GM19372 (cell line): Measurements from ENCODE around the gene KRT4.
"Not testable (repeated sequence)": the region's sequence is repeated elsewhere in the genome, so short reads cannot be mapped to it uniquely, and the experiment has no call there.

Source experiments
- ATAC-seq: cut with Tn5 transposase; IDR thresholded peaks from one replicate; pipeline ENCODE4 v1.9.1; 2021; ENCODE audit warnings: mild to moderate bottlenecking, low read depth, moderate library complexity; ENCODE audit not compliant: unreplicated experiment

The KRT4 gene

DNA sequence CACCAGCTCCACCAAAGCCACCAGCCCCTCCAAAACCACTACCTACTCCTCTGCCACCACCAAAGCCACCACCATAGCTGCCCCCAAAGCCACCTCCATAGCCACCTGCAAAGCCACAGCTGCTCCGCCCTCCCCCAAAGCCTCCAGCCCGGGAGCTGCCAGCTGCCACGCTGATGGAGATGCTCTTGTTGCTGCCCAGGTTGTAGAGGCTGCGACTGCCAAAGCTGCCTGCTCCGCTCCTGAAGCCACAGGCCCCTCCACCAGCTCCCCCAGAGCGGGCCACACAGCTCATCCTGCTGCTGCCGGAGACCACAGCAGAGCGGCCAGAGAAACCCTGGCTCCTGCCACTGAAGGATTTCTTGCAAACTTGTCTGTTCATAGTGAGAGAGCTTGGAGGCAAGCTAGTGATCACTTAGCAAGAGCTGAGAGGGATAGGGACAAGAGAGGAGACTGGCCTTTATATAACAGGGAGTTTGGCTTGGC, 37.0 kb downstream of the KRT4 start, which contains the start of gene KRT76:
Gene KRT76 (minus strand): TSS at position 433 of the 483 bp plus-strand sequence. CDS start 54 bp downstream, at position 379.
- no peak for ATAC-seq

DNA sequence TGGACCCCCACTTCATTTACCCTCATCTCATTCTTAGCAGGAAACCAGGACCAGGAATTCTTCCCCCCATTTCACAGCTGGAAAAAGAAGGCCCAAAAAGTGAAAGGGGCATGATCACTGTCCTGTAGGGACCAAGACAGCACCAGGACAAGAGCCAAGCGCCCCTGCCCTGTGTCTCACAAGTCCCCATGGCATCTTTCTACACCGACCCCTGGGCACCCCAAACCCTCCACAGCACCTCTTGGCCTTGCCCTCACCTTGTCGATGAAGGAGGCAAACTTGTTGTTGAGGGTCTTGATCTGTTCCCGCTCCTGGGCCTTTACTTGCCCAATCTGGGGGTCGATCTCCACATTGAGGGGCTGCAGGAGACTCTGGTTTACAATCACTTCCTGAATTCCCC, 37.5 kb downstream of the KRT4 start:
- no peak for ATAC-seq

DNA sequence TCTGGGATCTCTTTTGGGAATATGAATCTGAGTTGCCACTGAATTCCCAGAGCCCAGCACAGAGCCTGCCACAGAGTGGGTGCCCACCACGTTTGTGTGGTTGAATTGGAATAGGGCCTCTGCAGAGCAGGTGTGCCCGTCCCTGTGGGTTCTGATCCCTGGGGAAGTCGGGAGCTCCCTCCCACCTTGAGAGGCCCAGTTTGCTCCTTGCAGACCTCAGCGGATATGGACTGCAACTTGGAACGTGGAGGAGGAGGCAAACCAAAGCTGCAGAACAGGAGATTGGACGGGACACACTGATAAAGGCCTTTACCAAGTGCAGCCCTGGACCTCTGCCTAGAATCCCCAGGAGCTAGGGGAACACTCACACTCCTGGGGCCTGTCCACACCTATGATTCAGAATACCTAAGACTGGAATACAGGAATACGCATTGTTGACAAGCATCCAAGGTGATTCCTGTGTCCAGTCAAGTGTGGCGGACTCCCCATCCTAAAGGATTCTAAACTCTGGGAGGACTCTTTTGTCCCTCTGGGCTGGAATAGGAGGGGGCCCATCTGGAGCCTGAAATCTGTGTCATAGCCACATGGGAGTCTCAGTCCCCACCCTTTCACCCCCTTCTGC, 39.2 kb downstream of the KRT4 start:
- ATAC-seq: no peak

DNA sequence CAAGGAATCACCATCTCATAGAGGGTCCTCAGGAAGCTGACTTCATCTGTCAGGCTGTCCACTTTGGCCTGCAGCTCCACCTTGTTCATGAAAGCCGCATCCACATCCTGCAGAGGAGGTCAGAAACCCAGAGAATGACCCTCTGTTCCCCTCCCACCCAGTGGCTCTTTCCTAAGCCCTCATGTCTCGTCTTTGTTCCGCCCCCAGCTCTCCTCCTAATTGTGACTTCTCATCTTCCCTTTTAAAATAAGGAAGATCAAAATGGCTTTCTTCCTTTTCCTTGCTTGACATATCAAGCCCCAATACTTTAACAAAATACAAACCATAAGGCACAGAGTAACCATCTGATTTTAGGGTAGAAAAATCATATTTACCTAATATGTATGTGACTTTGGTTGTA, 41.1 kb downstream of the KRT4 start:
- no peak for ATAC-seq

DNA sequence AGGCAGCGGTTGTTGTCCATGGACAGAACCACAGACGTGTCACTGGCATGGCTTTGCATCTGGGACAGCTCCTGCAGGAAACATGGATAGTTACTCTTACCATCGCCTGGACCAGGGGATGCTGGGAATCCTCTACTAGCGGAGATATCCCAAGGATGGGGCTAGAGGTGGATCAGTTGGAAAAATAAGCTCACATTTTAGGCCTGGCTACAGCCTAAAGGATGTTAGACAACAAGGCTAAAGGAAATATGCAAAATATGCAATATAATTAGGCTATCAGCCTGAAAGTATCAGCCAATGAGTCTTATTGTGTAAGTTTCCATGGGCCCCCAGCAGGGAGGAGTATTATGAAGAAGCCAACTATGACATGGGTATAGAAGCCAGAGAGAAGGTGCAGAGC, 41.7 kb downstream of the KRT4 start:
- no peak for ATAC-seq

DNA sequence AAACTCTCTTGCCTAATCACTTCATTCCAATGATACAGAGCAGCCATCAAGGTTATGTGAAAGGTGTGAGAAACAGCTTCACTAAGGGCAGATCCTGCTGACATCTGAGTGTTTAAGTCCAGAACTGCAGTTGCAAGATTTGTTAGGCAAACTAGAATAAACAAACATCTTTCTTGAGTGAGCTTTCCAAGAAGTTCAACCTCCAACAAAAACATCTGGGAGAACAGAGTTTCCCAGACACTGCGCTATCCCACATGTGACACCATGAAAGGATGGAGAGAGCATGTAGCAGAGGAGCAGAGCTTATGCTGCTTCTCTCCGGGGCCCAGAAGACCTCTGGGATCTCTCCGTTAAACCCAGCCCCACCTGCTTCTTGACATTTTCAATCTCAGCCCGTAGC, 42.4 kb downstream of the KRT4 start:
- no peak for ATAC-seq

DNA sequence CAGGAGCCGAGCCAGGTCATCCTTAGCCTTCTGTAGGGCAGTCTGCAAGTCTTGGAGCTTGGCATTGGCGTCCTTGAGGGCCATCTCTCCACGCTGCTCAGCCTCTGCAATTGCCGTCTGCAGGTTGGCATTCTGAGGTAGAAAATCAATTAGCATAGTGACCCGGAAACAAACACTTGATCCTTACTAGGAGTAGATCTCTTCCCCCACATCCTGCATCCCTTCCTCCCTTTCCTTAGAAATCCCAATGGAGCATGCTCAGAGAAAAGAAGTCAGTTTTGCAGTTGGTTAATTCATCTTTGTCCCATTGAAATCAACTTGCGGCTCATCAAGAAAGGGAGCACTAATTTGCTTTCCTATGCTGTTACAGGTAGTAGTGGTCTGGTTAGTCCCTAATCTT, 42.8 kb downstream of the KRT4 start:
- ATAC-seq: no peak

DNA sequence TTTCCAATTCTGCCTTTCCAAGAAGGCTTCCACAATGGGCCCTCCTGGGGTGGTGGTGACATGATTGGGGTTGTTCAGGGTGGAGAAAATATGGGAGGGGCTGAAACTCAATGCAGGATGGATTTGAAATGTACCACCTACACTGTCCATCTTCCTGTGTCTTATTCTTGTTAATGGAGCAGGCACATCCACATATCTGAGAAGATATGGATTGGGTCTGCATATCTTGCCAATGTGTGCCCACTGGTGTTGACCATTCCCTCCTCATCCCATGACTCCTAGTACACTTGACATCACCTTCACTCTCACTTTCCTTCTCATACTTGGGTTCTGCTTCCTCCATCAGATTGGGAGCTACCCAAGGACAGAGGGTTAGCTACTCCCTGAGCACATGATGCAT, 44.0 kb downstream of the KRT4 start:
- ATAC-seq: no peak

DNA sequence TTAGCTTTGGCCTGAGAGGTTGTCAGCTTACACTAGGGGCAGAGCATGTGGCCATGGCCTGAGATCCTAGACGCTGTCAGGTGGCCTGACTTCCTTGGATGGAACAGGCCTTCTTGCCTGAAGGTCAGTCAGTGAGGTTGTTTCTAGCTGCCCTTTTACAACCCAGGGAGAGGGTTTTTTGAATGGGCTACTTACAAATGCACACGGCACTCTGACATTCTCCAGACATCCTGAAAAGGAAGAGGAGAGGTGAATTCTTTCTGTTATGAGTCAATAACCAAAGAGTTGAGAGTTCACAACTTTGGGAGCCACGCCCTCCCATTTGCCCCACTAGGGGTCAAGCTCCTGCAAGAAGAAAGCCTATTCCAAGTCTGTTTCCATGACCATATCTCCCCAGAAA, 44.6 kb downstream of the KRT4 start:
- no peak for ATAC-seq

DNA sequence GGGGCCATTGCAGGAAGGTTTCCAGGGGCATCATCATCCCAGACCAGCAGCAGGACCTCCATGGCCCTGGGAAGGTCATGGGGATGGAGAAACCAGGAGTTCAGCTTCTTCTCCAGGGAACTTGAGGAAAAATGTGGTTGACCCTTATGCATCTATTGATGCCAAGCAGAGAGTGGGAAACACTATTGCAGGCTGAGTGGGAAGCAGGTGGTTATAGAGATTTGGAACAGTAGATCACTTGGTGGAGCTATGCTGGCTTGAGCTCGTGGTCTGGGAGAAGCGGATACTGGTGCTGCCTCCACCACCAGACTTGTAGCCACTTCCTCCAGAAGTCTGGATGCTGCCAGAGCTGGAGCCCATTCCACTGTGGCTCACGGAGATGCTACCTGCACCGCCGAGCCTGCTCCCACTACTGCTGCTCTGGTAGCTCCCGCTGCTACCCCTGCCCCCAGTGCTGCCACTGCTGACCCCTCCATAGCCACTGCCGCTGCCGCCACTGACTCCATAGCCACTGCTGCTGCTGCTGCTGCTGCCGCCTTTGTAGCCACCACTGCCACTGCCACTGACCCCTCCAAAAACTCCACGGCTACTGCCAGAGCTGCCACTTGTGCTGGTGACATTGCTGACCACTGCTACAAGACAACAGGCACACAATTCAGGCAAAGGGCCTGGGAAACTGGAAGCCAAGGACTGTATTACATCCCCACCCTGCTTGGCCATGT, 45.3 kb downstream of the KRT4 start:
- ATAC-seq: no peak

DNA sequence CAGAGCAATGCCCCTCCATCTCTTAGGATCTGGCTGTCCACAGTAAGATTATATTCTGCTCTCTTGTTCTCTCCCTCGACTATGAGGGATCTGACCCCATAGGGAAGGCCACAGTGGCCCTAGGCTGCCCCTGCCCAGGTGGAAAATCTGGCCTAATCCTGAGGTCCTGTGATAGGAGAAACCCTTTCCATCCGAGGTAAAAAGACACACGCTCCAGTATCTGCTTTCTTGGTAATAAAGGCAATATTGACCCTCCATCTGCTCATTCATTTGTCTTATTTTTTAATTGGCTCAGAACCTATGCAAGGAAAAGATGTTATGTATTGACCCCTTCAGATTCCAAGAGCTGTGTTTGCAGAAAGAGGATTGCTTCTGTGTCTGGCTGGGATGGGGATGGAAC, 46.5 kb downstream of the KRT4 start:
- no peak for ATAC-seq

DNA sequence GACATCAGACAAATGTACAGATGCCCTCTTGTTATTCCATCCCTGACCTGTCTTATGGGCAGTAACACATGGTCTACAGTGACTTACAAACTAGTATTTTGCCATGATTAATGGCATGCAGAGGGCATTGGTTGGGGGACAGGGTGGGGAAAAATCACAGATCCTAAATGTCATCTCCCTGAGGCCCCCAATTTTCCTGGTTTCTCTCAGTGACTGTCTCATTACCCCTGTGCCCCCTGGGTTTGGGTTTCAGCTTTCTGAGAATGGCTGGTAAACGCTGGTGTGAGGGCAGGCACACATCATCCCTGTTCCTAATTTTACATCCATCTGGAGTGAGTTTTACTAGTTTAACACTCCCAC, 46.9 kb downstream of the KRT4 start:
- no peak for ATAC-seq

DNA sequence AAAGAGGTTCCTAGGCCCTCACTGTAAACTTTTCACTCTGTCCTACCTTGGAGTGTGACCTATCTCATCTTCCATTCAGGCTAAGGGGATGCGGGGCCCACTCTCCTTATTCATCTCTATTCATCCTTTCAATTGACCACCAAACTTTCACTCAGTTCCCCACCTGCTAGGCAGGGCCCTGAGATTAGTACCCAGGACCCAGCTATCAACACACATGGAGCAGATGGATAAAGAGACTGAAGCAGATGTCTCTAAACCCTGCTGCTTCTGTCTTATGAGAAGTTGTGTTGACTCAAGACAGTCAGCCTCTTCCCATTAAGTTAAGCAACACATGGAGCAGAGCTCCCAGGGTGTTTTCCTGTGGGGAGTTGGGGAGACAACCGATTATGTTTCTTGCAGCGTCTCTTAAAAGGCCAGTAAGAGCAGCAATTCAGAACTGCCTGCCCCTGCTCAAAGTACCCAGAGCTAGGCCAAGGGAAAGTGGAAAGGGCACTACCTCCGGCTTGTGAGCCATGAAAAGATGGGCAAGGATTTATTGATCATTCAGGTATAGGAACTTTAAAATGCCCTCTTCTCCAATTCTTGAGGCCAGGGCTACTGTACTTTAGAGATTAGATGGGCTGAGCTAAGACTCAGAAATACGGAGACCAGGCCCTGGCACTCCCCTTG, 47.4 kb downstream of the KRT4 start:
- ATAC-seq: no peak

DNA sequence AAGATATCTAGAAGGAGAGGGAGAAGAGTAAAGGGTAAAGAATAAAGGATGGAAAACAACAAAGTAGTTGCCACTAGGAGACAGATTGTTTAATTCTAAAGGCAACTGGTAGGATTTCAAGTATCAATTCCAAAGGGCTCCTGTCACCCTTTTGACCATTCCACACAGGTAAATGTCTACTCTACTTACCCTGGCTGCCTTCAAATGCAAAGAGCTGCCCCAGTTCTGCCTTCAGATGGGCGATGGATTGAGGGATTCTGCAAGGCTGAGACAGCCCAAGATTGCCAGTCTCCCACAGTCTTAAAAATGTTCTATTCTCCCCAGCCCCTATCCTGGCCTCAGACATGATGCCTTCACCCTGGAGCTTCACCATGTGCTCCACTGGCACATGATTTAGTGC, 48.2 kb downstream of the KRT4 start:
- ATAC-seq: no peak

DNA sequence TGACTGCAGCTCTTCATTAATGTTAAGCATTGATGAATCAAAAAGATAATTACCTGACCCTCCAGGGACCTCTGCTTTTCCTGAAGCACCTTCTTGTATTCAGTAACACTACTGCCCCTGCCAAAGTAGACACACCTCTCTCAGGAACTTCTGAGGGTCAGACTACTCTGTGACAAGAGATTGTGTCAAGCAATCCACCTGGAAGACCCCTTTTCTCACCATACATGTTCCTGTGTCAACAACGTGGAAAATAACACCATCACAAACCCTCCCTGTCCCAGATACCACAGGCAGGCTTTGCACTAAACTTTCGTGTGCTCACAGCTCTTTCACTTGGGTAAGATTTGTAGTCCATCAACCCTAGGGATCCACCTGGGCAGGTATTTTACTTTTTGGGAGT, 49.9 kb downstream of the KRT4 start:
- no peak for ATAC-seq

DNA sequence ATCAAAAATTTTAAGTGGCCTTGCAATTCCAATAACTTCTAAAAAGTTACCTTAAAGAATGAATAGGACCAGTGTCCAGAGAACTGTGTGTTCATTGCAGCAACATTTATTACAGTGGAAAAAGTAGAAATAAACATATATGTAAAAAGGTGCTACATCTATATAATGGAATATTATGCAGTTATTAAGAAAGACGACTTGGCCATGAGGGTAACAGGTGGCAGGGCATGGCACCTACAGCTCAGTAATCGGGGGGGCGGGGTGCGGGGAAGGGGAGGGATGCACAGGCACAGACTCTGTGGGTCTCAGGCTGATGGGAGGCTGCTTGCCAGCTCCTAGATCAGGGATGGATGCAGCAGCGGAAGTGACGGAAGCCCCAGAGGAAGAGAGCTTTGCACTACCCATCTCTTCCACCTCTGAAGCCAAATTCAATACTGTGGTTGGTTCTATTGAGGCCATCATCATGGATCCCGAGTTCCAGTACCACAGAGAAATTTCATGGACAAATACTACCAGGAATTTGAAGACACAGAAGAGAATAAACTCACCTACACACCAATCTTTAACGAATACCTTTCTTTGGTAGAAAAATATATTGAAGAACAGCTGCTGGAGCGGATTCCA, 50.8 kb downstream of the KRT4 start:
- ATAC-seq: no peak

DNA sequence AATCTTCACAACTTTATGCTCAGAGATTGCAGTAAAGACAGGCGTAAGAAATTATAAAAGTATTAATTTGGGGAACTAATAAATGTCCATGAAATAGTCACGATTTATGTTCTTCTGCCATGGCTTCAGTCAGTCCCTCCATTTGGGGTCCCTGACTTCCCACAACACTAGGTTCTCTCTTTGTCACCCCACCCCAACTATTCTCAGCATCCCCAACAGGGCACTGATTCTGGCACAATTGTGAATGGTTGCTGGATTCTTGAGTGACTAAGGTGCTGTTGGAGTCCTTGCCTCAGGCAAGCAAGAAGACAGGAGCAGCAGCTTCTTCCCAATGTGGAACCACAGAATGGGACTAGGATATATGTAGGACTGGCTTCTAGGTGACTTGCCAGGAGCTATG, 52.1 kb downstream of the KRT4 start:
- no peak for ATAC-seq

DNA sequence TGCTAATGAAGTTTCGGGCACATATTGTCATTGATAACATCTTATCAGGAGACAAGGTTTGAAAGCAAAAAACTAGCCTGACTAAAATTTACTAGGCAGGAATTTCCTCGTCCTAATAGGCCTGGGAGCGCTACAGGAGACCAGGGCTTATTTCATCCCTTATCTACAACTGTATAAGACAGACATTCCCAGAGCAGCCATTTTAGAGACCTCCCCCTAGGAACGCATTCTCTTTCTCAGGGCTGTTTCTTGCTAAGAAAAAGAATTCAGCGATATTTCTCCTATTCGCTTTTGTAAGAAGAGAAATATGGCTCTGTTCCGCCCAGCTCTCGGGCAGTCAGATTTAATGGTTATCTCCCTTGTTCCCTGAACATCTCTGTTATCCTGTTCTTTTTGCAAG, 52.7 kb downstream of the KRT4 start:
- not testable (repeated sequence) for ATAC-seq

DNA sequence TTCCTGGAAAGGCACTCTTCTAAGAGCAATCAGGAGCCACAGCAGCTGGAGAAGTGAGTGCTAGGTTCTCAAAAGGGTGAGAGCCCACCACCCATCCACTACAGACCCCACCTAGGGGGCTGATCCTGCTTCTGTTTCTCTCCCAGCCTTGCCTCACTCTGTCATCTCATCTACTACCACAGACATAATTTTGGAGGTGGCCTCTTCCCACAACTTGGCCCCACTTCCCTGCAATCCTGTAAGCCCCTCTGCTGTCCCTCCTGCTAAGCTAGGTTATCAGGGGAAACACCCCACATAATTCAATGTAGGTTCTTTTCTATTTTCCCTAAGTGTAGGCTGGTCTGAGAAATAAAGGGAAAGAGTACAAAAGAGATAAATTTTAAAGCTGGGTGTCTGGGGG, 53.3 kb downstream of the KRT4 start:
- ATAC-seq: no peak

DNA sequence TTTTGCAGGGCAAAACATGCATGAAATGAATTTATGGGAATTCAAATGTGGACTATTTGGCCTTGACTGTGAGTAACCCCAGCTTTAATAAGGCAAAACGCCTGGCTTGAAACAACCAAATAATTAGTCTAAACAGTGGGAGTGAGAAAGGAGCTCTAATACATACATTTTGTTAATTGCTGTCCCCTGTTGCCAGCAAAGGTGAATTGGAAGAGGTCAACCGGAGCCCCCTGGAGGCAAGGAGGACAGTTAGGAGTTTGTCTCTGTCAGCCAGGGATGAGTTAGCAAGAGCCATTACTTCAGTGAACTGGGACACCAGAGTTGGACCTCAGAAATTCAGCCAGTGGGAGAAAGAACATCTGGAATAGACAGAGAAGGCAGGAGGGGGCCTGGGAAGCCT, 54.2 kb downstream of the KRT4 start:
- no peak for ATAC-seq

DNA sequence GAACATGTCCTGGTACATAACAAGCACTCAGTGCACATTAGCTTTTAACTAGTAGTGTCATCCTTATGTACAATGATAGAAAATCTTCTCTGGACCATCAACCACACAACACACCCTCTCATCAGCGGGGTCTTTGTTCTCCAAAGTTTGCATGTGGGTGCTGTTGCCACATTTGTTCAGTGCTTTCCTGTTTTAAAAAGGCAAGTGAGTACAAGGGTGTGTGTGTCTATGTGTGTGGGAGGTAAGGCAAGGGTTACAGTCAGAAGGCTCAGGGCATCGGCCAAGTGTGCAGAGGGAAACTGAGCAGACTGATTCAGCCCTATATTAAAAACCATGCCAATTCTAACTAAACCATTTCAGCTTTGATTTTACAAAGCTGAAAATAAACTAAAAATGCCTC, 54.7 kb downstream of the KRT4 start:
- no peak for ATAC-seq
